HG03095 (cell line): ENCODE results near the gene TRPM8.

Experiments
- ATAC-seq: cut with Tn5 transposase; IDR thresholded peaks from one replicate; pipeline ENCODE4 v1.9.1; 2021; ENCODE audit warnings: moderate library complexity; ENCODE audit not compliant: unreplicated experiment

TRPM8 gene

DNA sequence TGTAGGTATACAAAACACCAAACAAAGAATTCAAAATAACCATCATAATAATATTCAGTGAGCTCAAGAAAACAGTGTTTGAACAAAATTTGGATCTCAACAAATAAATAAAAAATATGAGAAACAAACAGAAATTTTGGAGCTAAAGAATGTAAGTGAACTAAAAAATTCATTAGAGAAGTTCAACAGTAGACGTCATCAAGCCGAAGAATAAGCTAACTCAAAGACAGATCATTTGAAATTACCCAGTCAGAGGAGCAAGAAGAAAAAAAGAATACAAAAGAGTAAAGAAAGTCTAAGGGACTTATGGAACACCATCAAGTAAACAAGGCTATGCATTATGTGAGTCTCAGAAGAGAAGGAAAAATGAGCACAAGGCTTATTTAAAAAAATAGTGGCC, 116.7 kb downstream of the TRPM8 start:
- ATAC-seq: no peak

DNA sequence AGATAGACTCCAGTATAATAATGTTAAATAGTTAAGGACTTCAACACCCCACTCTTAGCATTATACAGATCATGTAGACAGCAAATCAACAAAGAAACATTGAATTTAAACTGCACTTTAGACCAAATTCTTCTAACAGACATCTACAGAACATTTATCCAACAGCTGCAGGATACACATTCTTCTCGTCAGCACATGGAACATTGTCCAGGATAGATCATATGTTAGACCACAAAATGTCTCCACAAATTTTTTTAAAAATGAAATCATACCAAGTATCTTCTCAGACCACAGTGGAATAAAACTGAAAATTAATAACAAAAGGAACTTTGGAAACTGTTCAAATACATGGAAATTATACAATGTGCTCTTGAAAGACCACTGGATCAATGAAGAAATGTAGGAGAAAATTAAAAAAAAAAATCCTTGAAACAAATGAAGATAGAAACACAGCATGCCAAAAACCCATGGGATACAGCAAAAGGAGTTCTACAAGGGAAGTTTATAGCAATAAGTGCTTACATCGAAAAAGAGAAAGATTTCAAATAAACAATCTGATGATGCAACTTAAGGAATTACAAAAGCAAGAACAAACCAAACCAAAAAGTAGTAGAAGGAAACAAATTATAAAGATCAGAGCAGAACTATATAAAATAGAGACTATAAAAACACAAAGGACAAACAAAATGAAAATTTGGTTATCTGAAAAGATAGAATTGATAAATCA, 121.1 kb downstream of the TRPM8 start:
- no peak for ATAC-seq

DNA sequence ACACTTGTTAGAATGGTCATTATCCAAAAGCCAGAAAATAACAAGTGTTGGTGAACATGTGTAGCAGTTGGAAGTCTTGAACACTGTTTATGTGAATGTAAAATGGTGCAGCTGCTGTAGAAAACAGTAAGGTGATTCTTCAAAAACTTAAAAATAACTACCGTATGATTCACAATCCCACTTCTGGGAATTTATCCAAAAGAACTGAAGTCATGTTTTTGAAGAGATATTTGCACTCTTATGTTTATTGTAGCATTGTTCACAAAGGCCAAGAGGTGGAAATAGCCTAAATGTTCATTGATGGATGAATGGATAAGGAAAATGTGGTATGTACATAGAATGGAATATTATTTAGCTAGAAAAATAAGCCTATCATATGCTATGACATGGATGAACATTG, 127.0 kb downstream of the TRPM8 start:
- ATAC-seq: no peak

DNA sequence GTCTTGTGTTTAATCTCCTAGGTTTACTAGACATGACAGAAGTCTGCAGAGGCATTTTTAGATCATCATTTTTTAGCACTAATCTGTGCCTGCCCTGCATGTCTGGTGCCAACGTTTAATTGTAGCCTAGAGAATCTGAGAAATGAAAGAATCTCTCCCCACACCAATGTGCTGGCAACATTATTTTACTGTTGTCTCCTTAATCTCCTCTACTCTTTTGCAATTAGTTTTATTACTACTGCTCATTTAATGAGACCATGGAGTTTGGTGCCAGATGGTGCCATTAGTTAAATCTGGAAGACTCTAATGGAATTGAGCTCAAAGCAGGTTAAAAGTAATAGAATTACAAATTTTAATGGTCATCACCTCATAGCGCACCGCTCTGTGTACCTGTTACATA, 129.3 kb downstream of the TRPM8 start:
- ATAC-seq: no peak

DNA sequence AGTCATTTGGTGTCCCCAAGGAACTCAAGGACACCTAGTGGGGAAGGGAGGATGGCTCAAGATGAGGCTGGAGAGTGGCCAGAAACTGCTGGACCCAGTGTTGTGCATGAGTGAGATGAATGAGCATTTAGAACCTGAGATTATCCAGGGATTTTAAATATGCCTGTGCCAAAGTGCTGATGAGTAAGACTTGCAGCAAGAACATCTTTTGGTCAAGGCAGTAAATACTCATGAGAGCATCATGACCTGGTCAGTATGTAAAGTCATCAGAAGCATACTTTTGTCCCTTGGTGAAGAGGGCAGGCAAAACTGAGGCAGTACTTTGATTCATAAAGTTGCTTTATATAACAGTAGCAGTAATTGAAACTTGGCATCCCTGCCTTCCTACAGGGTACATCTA, 130.2 kb downstream of the TRPM8 start:
- ATAC-seq: no peak

DNA sequence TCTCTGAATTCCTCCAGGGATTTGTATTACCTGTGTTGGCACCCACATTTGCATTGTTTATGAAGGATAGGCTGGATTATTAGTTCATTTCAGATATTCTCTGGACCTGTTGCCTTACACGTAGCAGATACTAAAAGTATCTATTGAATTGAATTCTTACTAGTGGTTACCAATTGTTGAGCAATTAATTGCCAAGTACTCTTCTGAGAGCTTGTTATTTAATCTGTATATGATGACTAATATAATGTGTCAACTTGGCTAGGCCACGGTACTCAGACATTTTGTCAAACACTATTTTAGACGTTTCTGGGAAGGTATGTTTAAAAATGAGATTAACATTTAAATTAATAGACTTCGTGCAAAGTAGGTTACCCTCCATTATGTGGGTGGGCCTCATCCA, 130.9 kb downstream of the TRPM8 start:
- ATAC-seq: no peak

DNA sequence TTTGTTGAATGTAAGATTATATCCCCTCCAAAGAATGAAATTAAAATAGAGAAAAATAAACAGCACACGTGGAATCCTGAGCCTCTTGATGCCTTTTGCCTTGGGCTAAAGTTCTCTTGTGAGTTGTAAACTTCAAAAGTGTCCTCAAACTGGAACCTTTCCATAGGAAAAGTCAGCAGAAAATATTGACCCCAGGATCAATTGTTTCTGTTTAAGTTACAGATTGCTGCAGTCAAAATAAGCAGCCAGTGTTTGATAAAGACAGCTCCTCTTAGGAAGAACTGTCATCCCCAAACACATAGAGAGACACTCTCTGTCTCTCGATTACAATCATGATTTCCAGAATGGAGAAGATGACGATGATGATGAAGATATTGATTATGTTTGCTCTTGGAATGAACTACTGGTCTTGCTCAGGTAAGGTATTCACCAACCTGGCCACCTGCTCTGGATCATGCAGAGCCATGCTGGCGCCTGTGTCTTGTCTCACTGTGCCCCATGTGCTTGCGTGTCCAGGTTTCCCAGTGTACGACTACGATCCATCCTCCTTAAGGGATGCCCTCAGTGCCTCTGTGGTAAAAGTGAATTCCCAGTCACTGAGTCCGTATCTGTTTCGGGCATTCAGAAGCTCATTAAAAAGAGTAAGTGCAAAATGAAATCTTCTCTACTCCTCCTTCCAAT, 133.4 kb downstream of the TRPM8 start, which contains the start of gene SPP2:
Gene SPP2, plus strand, starts transcription at position 248 of the 681 bp plus-strand sequence. Its CDS starts 85 bp downstream, at position 333.
- no peak for ATAC-seq

DNA sequence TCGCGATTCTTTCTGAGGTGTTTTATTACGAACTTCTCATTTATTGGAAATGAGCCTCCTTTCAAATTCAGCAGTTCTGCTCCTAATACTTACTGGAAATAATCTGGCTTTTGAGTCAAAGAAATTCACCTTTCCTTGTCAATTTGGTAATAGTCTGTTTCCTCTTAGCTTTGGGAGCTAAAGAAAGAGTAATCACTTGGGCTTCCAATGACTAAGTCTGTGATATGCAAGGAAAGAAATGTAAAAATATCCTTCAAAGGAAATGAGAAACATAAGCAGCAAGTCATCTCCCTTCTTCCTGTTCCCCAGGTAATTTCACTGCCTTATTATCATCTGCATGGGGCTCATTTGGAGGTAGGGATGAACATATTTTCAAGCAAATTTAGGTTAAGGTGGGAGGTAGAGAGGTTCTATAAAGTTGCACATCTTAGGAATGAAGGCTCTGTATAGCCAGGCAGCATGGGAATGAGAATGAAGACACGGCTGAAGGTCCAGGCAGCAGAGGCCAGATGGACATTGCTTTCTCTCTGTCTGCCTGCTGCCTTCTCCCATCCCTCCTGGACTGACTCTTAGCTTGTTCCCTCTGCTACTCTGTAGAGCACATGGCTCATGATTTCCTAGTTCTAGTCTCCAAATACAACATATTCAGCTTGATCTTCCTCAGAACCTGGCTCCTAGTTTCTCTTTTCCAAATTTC, 134.3 kb downstream of the TRPM8 start:
- ATAC-seq: no peak

DNA sequence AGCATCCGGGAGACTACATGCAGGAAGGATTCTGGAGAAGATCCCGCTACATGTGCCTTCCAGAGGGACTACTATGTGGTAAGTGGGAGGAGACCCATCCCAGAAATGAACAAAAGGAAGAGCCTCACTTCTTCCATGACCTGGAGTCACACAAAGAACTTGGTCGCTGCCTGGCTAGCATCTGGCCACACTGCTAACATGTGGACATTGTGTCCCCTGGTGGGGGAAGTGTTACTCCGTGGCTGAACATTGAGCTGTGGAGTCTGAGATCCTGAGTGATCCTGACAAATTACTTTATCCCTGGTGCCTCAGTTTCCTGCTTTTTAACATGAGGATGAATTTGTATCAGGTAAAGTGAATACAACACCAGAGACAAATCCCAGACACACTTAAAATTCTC, 141.7 kb downstream of the TRPM8 start:
- ATAC-seq: no peak

DNA sequence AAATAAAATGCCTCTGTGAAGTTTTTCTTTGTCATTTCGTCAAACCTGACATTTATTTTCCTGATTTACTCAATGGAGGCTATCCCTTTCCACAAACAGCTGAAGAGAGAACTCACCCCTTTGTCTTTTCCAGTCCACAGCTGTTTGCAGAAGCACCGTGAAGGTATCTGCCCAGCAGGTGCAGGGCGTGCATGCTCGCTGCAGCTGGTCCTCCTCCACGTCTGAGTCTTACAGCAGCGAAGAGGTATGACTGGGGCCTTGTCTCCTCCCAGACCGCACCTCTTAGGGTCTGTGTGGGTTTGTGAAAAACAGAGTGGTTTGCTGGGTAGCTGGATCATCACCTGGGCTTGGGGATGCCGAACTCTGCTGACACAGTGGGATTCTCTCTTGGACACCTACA, 143.1 kb downstream of the TRPM8 start:
- no peak for ATAC-seq

DNA sequence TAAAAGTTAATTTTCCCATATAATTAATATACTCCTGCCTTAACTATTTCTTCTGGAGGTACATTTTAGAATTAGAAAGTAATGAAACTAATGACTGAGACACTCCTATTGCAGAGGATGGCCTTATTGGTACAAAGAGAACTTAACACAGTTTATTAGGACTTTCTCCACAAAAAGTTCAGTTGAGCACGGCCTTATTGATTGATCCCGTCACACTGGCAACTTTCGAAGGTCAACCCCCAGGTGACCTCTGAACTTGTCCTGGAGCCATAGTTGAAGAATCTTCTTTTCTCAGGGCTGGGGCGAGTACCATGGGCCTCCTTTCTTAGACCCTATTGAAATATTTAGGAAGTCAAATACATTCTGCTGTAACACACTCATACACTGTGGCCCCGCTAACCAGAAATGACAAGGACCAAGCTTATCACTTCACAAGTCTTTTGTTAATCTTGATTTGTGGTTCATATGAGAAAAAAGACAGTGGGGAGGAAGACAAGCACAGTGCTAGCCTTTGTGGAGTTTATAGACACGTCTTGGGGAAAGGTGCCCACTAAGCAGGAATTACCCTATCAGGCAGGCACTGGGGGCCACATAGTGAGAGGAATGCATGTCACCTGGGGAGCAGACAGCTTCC, 144.6 kb downstream of the TRPM8 start:
- ATAC-seq: no peak

DNA sequence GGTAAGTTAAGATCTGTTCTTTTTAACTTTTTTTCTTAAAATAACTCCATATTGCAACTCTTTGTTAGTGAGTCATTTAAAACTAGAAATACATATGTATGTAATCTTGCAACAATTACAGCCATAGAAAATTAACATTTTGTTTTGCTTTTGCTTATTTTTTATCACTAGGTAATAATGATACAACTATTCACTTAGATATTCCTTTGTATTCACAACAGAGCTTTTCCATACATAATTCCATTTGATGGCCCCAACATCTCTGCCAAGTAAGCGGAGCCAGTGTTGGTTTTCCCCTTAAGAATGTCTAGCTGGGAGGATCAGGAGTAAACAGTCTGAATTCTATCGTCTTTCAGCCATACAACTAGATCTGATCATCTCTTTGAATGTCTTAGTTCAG, 149.4 kb downstream of the TRPM8 start:
- no peak for ATAC-seq
